Ectodermal cell (in vitro differentiated cells): ENCODE results near the gene EPS8L1.

Experiments used
- H3K27ac ChIP-seq: 2 replicates; pipeline ENCODE4 v1.7.0; 2013; ENCODE audit warnings: mild to moderate bottlenecking, low read depth, low read length; ENCODE audit not compliant: insufficient read depth, poor library complexity, severe bottlenecking
- H3K27me3 ChIP-seq: 2 replicates; pipeline ENCODE4 v1.7.0; 2013; ENCODE audit warnings: mild to moderate bottlenecking, low read length; ENCODE audit not compliant: insufficient read depth, control insufficient read depth, poor library complexity, severe bottlenecking
- H3K36me3 ChIP-seq: one replicate; pipeline ENCODE4 v1.7.0; 2013; ENCODE audit warnings: low read length; ENCODE audit not compliant: control insufficient read depth, insufficient read depth
- H3K4me1 ChIP-seq: one replicate; pipeline ENCODE4 v1.7.0; 2013; ENCODE audit warnings: low read length; ENCODE audit not compliant: control insufficient read depth, insufficient read depth
- H3K4me3 ChIP-seq: 2 replicates; pipeline ENCODE4 v1.7.0; 2013; ENCODE audit warnings: low read depth, low read length, control low read depth; ENCODE audit not compliant: insufficient read depth
- H3K9me3 ChIP-seq: 2 replicates; pipeline ENCODE4 v1.7.0; 2013; ENCODE audit warnings: mild to moderate bottlenecking, low read length, moderate library complexity; ENCODE audit not compliant: control insufficient read depth
- WGBS, 2 experiments: methylation state at CpG; one replicate each; pipeline ENCODE4 v1.1.7; 2013; ENCODE audit warnings: missing lambda C conversion rate in 2 of 2; 5-methylcytosine and 5-hydroxymethylcytosine counted together

The EPS8L1 gene

GRCh38 chr19:55087542-55087901, 11.9 kb downstream of the EPS8L1 start:
- no peaks in the 10 kb centered on the region for H3K9me3 ChIP-seq
- no peak overlapping the region for H3K27ac ChIP-seq
- peaks cover 41% of the 10 kb centered on the region for H3K27me3 ChIP-seq
- H3K36me3 ChIP-seq: peaks cover 7% of the 10 kb centered on the region
- WGBS, 2 experiments: 24 to 30% methylated on average over 17 of the region's 17 CpGs
- peaks cover 26% of the 10 kb centered on the region for H3K4me1 ChIP-seq
- H3K4me3 ChIP-seq: peak overlapping the region; percentile 74

GRCh38 chr19:55088021-55088451, 12.4 kb downstream of the EPS8L1 start:
- peak overlapping the region; percentile 74 for H3K4me3 ChIP-seq
- H3K27me3 ChIP-seq: peaks cover 35% of the 10 kb centered on the region
- H3K9me3 ChIP-seq: no peaks in the 10 kb centered on the region
- WGBS, 2 experiments: 74 to 79% methylated on average over 12 of the region's 12 CpGs
- peak overlapping the region; percentile 54 for H3K27ac ChIP-seq
- peaks cover 10% of the 10 kb centered on the region for H3K36me3 ChIP-seq
- H3K4me1 ChIP-seq: peaks cover 26% of the 10 kb centered on the region

- 52 to 59% methylated on average over 11 to 17 of the region's 18 CpGs for WGBS, 2 experiments
- Histone ChIP-seq H3K4me1 (peaks cover 25% of the 10 kb centered on the region), H3K27ac (peak overlapping the region; percentile 54), H3K27me3 (peaks cover 28% of the 10 kb centered on the region), H3K36me3 (peaks cover 10% of the 10 kb centered on the region), H3K4me3 (no peak overlapping the region), H3K9me3 (no peaks in the 10 kb centered on the region)
Observed at GRCh38 chr19:55088543-55089341, 13.1 kb downstream of the EPS8L1 start.

GRCh38 chr19:55089342-55089944, 13.8 kb downstream of the EPS8L1 start:
- Histone ChIP-seq H3K36me3 (peaks cover 10% of the 10 kb centered on the region), H3K27ac (no peak overlapping the region), H3K4me3 (no peak overlapping the region), H3K27me3 (peaks cover 21% of the 10 kb centered on the region), H3K4me1 (peaks cover 19% of the 10 kb centered on the region), H3K9me3 (no peaks in the 10 kb centered on the region)
- WGBS, 2 experiments: 86 to 89% methylated on average over 3 of the region's 3 CpGs

- H3K27ac ChIP-seq: no peak overlapping the region
- peaks cover 10% of the 10 kb centered on the region for H3K27me3 ChIP-seq
- H3K4me1 ChIP-seq: peaks cover 17% of the 10 kb centered on the region
- no peak overlapping the region for H3K4me3 ChIP-seq
- peaks cover 10% of the 10 kb centered on the region for H3K36me3 ChIP-seq
- no peaks in the 10 kb centered on the region for H3K9me3 ChIP-seq
- WGBS, 2 experiments: 91 to 93% methylated on average over 13 of the region's 13 CpGs
Observed at GRCh38 chr19:55090564-55090963, 14.9 kb downstream of the EPS8L1 start.

GRCh38 chr19:55091126-55091910, 15.6 kb downstream of the EPS8L1 start:
- peaks cover 3% of the 10 kb centered on the region for H3K27me3 ChIP-seq

GRCh38 chr19:55091955-55092354, 16.3 kb downstream of the EPS8L1 start:
- Histone ChIP-seq H3K4me3 (no peak overlapping the region), H3K36me3 (peaks cover 10% of the 10 kb centered on the region), H3K27me3 (no peaks in the 10 kb centered on the region), H3K4me1 (peaks cover 11% of the 10 kb centered on the region), H3K27ac (no peak overlapping the region), H3K9me3 (no peaks in the 10 kb centered on the region)
- WGBS, 2 experiments: 71 to 73% methylated on average over 27 of the region's 27 CpGs

More at GRCh38 chr19:55091126-55091910, 15.6 kb downstream of the EPS8L1 start:
- H3K27ac ChIP-seq: no peak overlapping the region
- H3K9me3 ChIP-seq: no peaks in the 10 kb centered on the region
- WGBS, 2 experiments: 92 to 94% methylated on average over 32 of the region's 32 CpGs
- H3K4me1 ChIP-seq: peaks cover 11% of the 10 kb centered on the region
- peaks cover 10% of the 10 kb centered on the region for H3K36me3 ChIP-seq
- H3K4me3 ChIP-seq: no peak overlapping the region

GRCh38 chr19:55092423-55093318, 17.0 kb downstream of the EPS8L1 start:
- Histone ChIP-seq H3K4me3 (no peak overlapping the region), H3K36me3 (peaks cover 10% of the 10 kb centered on the region), H3K27me3 (no peaks in the 10 kb centered on the region), H3K4me1 (peaks cover 11% of the 10 kb centered on the region), H3K27ac (no peak overlapping the region), H3K9me3 (no peaks in the 10 kb centered on the region)
- WGBS, 2 experiments: 77 to 84% methylated on average over 49 of the region's 49 CpGs

- Histone ChIP-seq H3K4me1 (peaks cover 6% of the 10 kb centered on the region), H3K27me3 (no peaks in the 10 kb centered on the region), H3K9me3 (no peaks in the 10 kb centered on the region), H3K27ac (no peak overlapping the region), H3K4me3 (no peak overlapping the region), H3K36me3 (peaks cover 10% of the 10 kb centered on the region)
- WGBS, 2 experiments: 83 to 89% methylated on average over 32 of the region's 32 CpGs
Observed at GRCh38 chr19:55094456-55095259, 19.0 kb downstream of the EPS8L1 start.
